Measurements from ENCODE around the gene ZNF714.

- TF ChIP-seq CTCF (IDR thresholded peaks at IDR 0.05) (no peak), POLR2A (IDR thresholded peaks at IDR 0.05) (peak in 1 of 2 donors; percentile 86), EP300 (IDR thresholded peaks at IDR 0.05) (no peak)
Observed at GRCh38 chr19:21141787-21142464, 59.9 kb downstream of the ZNF714 start, which contains the start of gene ZNF431.

Data from suprapubic skin (tissue), 3 donors.